Effector CD4-positive, alpha-beta T cell (primary cell): ENCODE data around the gene F2. TPM values are rescaled to one million over a fixed set of nuclear protein-coding genes. Genes with fewer than 3 reads are reported as not detected.
"Not testable (repeated sequence)": the region's sequence is repeated elsewhere in the genome, so short reads cannot be mapped to it uniquely, and the experiment has no call there.

Source experiments
- DNase-seq: peaks from one replicate; pipeline ENCODE4 v3.0.0-alpha.2; 2020
- total RNA-seq: gene quantifications from one replicate; lab custom pipeline; 2026; lab: John Stamatoyannopoulos, UW

F2 gene
- not detected for total RNA-seq

GRCh38 chr11:46719048-46719542 lies at the start of gene F2:
Gene F2 (plus strand): TSS chr11:46719213. CDS start chr11:46719236, 23 bp downstream.
- DNase-seq = no peak

DNA sequence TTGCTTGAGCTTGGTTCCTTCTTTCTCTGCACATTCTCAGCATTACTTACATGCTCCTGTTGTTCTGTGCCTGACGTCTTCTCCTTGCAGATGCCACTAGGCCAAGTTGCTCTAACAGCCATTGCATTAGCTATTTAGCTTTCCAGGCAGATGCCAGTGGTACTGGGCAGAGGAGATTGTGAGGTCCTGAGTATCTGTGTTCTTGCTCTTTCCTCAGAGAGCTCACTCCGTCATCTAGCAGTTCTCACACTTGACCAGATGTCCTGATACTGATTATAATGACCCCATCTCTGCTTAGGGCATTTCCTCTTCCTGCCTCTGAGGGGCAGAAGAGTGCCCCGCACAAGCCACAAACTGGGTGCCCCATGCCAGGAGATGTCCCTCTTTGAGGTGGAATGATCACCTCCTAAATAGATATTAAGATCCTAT lies 49.3 kb upstream of the F2 start:
- no peak for DNase-seq

DNA sequence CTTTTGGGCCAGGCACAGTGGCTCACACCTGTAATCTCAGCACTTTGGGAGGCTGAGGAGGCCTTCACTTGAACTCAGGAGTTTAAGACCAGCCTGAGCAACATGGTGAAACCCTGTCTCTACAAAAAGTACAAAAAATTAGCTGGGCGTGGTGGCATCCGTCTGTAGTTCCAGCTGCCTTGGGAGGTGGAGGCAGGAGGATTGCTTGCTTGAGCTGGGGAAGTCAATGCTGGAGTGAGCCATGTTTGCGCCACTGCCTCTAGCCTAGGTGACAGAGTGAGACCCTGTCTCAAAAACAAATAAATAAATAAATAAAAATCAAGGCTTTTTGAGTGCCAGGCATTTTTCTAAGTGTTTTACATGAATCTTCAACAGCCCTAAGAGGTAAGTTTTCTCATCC lies 48.5 kb upstream of the F2 start:
- not testable (repeated sequence) for DNase-seq

- DNase-seq = no peak
Observed at GRCh38 chr11:46671958-46672315, 47.1 kb upstream of the F2 start.

- no peak for DNase-seq
Observed at GRCh38 chr11:46672381-46672839, 46.6 kb upstream of the F2 start.

DNA sequence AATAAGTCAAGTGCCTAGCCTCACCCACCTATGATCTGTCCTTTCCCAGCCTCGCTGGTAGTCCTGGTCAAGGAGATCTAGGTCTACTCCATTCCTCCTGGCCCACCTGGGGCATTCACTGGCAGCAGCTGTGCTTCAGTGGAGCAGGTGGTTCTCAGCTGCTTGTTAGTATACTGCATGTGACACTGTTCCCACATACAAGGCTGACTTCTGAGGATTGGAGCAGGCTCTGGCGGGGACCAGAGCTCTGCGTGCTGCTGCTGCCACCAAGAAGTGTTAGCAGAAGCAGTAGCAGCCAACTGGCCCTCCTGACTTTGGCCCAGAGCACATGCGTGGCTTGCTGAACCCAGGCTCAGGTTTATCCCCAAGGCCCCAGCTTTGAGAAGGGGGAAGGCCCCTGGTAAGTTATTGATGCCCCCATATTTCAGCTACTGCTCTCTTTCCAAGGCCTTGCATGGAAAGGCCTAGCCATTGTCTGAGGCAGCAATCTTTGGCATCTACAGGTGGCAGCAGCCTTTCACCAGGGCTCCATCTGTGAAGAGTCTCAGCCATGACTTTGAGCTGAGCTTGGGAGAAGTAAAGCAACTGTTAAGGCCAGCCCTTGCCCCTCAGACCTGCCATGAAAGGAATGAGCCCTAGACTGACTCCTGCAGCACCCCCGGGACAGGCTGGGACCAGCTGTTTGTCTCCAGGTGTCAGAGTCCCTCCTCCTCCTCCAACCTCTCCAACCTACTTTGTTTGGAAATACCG lies 45.1 kb upstream of the F2 start:
- no peak for DNase-seq

DNA sequence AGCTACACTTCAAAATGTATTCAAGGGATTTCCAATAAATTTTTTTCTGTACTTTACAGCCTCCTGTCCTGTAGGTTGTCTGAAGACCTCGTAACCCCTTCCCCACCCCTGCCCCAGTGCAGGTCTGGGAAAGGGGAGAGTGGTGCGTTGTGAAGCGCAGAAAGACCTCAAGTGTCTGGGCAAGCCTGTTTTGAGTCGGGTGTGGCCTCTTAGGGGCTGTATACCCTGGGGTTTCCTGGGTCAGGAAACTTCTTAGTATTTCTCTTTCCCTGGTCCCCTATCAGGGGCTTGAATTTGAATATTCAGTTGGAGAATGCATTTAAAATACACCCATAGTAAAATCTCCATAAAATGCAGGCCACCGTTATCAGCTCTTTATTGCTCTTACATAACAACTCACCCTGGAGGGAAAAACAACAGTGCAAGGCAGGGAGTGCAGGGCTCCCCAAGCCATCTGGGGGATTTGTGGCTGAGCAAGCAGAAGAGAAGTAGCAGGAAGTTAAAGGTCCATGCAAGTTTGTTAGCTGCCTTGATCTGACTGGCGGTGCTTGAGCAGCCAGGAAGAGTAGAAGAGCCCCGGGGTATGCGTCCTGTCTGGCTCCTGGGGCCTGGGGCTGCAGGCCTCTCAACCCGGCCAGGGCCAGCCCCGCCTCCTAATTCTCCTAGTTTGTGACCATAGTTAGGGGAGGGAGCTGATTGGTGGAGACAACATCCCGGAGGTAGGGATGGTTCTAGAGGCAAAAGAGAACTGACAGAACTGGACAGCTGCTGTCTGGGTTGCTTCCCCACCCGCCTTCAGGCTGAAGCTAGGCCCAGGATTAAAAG lies 44.3 kb upstream of the F2 start:
- DNase-seq = no peak

GRCh38 chr11:46675288-46675851 lies 43.6 kb upstream of the F2 start:
- no peak for DNase-seq

DNA sequence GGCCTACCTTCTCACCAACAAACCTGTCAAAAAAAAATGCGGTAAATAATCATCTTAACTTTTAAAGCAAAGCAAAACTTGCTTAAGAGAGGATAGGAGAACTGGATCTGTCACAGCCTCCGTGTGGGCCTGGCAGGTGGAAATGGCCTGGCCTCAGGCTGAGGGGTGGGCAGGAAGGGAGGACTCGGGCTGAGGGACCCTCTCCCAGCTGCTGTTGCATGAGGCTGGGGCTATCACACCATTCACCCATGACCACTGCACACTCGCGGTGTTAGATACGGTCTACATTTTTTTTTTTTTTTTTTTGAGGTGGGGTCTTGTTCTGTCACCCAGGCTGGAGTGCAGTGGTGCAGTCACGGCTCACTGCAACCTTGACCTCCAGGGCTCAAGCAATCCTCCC lies 43.1 kb upstream of the F2 start:
- DNase-seq = no peak

DNA sequence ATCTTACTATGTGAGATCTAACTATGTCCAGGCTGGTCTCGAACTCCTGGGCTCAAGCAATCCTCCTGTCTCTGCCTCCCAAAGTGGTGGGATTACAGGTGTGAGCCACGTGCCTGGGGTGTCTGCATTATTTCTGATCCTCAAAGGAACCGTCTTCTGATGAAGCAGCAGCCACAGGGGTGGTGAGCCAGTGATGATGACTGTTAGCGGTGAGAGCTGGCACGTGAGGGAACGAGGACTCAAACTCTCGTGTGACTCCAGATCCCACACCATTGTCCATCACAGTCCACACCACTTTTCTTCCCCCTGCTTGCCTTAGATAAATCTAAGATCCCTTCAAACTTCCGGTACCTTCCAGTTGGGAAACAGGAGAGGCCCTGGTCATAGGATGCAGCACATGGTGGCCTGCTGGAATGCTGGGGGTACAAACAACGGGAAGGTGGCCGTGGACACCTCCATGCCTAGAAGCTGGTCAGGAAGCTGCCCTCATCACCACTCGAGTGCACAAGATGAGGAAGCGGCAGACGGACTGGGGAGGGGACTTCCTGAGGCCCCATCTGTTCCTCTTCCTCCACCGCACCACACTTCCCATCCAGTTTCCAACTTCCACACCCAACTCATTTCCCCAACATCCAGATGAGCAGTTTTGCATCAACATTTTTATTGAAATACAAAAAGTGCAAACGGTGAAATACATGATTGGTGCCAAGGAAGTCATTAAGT lies 42.4 kb upstream of the F2 start:
- DNase-seq = no peak

GRCh38 chr11:46677169-46677568 lies 41.8 kb upstream of the F2 start:
- no peak for DNase-seq

DNA sequence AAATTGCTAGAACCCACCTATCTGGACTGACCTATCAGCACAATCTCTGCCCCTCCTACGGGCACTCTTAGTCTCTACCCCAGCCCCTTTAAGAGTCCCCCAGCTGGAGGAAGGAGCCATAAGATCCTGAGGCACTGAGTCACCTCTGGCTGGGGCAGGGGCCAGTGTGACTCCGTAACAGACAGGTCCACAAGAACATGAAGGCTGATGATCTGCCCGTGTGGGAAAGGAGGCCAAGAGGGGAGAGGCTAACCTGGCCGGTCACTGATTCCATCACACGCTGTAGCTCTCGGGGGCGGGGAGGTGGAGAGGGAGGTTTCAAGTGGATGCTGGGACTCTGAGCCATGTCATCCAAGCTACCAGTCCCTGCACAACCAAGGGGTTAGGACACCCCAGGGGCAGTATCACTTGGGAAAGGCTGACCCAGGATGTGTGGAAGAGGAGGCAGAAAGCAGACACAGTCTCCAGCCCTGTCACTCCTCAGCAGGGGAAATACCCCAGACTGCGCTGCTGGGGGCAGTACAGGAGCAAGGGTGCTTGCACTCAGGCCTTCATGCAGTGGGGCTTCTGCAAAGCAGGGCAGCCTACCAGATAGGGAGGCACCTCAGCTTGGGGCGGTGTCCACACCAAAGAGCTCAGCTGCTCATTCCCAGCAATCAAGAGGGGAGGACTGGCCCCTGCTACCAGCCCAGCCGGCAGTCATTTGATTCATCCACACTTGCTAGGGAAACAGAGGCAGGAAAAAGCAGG lies 40.8 kb upstream of the F2 start:
- DNase-seq = no peak

GRCh38 chr11:46678741-46679130 lies 40.3 kb upstream of the F2 start:
- no peak for DNase-seq

DNA sequence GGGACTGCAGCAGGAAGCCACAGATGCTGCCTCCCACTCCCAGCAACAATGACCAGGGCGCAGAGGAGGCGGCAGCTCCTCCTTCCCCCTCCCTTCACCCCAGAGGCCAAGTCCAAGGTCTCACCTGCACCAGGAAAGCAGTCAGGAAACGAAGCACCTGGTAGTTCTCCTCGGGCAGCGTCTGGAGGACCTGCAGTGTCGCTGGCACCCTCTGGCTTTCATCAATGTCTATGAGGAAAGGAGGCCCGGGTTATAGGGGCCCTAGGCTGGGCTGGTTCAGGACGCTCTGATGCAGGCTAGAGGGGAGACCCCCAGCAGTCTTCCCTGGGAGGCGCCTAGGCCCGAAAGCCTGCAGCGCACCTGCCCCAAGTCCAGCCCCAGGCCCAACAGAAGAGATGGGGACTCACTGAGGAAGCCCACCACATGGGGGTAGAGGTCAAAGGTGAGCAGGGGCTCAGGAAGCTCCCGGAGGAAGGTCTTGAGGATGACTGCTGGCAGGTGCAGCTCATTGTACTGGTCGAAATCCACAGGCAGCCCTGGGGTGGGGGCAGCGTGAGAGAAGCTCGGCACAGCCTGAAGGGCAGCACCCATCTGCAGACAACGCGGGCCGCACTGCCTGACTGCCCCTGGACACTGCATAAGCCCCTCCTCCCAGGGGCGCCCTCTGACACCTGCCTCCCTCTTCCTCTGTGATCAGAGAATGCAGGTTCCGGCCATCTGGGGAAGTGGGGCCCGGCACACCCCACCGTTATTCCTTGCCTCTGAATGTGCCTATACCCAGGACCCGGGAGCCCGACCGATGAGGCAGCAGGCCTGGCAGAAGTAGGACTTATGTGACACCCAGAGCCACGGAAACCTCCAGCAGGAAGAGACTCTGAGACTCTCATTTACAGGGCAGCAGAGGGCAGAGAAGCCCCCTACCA lies 39.5 kb upstream of the F2 start:
- no peak for DNase-seq

GRCh38 chr11:46680164-46680760 lies 38.8 kb upstream of the F2 start:
- DNase-seq = no peak

DNA sequence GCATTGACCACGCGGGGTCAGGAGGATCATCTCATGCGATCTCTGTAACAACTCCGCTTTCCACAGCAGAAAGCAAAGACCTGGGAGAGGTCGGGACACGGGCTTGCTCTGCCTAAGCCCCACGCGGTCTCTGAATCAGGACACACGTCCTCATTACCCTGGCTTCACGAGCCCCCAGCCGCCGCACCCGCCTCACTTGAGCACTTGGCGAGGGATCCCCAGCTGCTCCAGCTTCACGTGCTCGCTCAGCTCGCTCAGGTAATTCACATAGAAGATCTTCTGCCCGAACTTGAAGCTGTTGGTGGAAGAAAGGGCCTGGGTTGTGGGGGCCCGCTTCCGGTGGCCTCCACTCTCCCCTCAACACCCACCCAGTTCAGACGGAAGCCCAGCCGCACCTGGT lies 38.2 kb upstream of the F2 start:
- DNase-seq = no peak

DNA sequence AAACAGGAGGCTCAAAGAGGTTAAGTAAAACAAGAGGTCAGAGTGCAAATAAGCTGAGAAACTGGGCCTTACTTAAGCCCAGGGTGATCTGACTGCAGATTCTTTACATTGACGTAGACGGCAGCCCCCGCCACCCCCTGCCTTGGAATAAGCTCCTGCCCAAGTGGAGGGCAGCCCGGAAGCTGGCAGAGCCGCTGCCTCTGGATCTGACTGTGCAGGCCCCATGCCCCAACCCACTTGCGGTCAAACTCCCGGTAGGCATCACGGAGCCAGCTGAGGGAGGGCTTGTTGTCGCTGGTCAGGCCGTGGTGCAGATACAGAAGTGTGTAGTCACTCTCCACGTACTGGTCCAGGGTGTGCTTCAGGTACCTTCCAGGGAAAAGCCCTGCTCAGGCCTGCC lies 37.2 kb upstream of the F2 start:
- no peak for DNase-seq

- DNase-seq = no peak
Observed at GRCh38 chr11:46682773-46683752, 36.0 kb upstream of the F2 start.

- no peak for DNase-seq
Observed at GRCh38 chr11:46684367-46684766, 34.6 kb upstream of the F2 start.
